HEK293 (cell line): Measurements from ENCODE around the gene RRP8.

ENCODE experiments used
- CTCF ChIA-PET: fragments of 350-600 bp; formaldehyde crosslinking; extraction: SDS; loops from one replicate; lab custom pipeline; 2021; ENCODE audit warnings: antibody characterized with exemption; lab: Yijun Ruan, JAX
- POLR2A ChIA-PET: fragments of 300-600 bp; formaldehyde crosslinking; extraction: SDS; loops from one replicate; lab custom pipeline; 2020; ENCODE audit warnings: antibody characterized with exemption, inconsistent platforms; lab: Yijun Ruan, JAX
- H3K27ac ChIP-seq: fragments of 200-500 bp; sonication (Bioruptor generic); 2 replicates; pipeline ENCODE4 v1.5.1; 2014; ENCODE audit warnings: low read depth, low read length, control low read depth, inconsistent platforms; ENCODE audit errors: extremely low read depth
- H3K36me3 ChIP-seq, 2 experiments: fragments of 200-500 bp in 1 of 2; sonication (Bioruptor generic) in 1 of 2; 1 replicate in 1 of 2; 2 replicates in 1 of 2; pipeline ENCODE4 v1.5.1; 2014 to 2017; ENCODE audit warnings: inconsistent platforms in 2 of 2, low read length in 2 of 2; ENCODE audit not compliant: control insufficient read depth in 2 of 2, insufficient read depth in 1 of 2
- H3K4me1 ChIP-seq: fragments of 200-500 bp; sonication (Bioruptor generic); 2 replicates; pipeline ENCODE4 v1.5.1; 2014; ENCODE audit warnings: mild to moderate bottlenecking, low read length, inconsistent platforms; ENCODE audit not compliant: control insufficient read depth, insufficient read depth
- H3K4me3 ChIP-seq: 2 replicates; pipeline ENCODE4 v1.5.1; 2011; ENCODE audit warnings: low read depth, mild to moderate bottlenecking, control low read depth, low read length, moderate library complexity
- H3K9me3 ChIP-seq: fragments of 200-500 bp; sonication (Bioruptor generic); 2 replicates; pipeline ENCODE4 v1.5.1; 2014; ENCODE audit warnings: low read depth, low read length, inconsistent platforms; ENCODE audit not compliant: control insufficient read depth, insufficient read depth
- SP2 ChIP-seq: fragments of 450-650 bp; formaldehyde crosslinking; IDR thresholded peaks from 2 replicates; pipeline ENCODE4 v1.5.1; 2016; ENCODE audit warnings: missing biosample characterization, missing genetic modification characterization
- ZNF132 ChIP-seq: fragments of 450-650 bp; formaldehyde crosslinking; IDR thresholded peaks from 2 replicates; pipeline ENCODE4 v1.5.1; 2017; ENCODE audit warnings: missing biosample characterization, missing genetic modification characterization, borderline replicate concordance
- ZNF169 ChIP-seq: fragments of 450-650 bp; formaldehyde crosslinking; IDR thresholded peaks from 2 replicates; pipeline ENCODE4 v1.5.1; 2016; ENCODE audit warnings: missing biosample characterization, missing genetic modification characterization
- ZNF175 ChIP-seq: fragments of 450-650 bp; formaldehyde crosslinking; IDR thresholded peaks from 2 replicates; pipeline ENCODE4 v1.5.1; 2016; ENCODE audit warnings: missing biosample characterization, missing genetic modification characterization
- ZNF274 ChIP-seq, 2 experiments: fragments of 200-500 bp in 1 of 2; fragments of 450-650 bp in 1 of 2; sonication (Bioruptor generic) in 1 of 2; formaldehyde crosslinking in 1 of 2; IDR thresholded peaks; 2 replicates each; pipeline versions ENCODE4 v1.5.1 to v1.6.1; 2014 to 2016; ENCODE audit warnings: borderline replicate concordance in 1 of 2, inconsistent platforms in 1 of 2, low read length in 1 of 2, missing biosample characterization in 1 of 2, missing genetic modification characterization in 1 of 2
- ZNF324 ChIP-seq: fragments of 450-650 bp; formaldehyde crosslinking; IDR thresholded peaks from 2 replicates; pipeline ENCODE4 v1.5.1; 2016; ENCODE audit warnings: missing biosample characterization, missing genetic modification characterization
- TF ChIP-seq, protein P1 (sequence below): fragments of 450-650 bp; formaldehyde crosslinking; IDR thresholded peaks from 2 replicates; pipeline ENCODE4 v1.5.1; 2016; ENCODE audit warnings: missing biosample characterization, missing genetic modification characterization
- TF ChIP-seq, protein P2 (sequence below): fragments of 450-650 bp; formaldehyde crosslinking; IDR thresholded peaks from 2 replicates; pipeline ENCODE4 v1.5.1; 2016; ENCODE audit warnings: missing biosample characterization, missing genetic modification characterization
- TF ChIP-seq, protein P3 (sequence below): fragments of 450-650 bp; formaldehyde crosslinking; IDR thresholded peaks from 2 replicates; pipeline ENCODE4 v1.5.1; 2016; ENCODE audit warnings: missing biosample characterization, missing genetic modification characterization, borderline replicate concordance
- TF ChIP-seq, protein P4 (sequence below): fragments of 450-650 bp; formaldehyde crosslinking; IDR thresholded peaks from 2 replicates; pipeline ENCODE4 v1.5.1; 2016; ENCODE audit warnings: missing biosample characterization, missing genetic modification characterization

The RRP8 gene

DNA sequence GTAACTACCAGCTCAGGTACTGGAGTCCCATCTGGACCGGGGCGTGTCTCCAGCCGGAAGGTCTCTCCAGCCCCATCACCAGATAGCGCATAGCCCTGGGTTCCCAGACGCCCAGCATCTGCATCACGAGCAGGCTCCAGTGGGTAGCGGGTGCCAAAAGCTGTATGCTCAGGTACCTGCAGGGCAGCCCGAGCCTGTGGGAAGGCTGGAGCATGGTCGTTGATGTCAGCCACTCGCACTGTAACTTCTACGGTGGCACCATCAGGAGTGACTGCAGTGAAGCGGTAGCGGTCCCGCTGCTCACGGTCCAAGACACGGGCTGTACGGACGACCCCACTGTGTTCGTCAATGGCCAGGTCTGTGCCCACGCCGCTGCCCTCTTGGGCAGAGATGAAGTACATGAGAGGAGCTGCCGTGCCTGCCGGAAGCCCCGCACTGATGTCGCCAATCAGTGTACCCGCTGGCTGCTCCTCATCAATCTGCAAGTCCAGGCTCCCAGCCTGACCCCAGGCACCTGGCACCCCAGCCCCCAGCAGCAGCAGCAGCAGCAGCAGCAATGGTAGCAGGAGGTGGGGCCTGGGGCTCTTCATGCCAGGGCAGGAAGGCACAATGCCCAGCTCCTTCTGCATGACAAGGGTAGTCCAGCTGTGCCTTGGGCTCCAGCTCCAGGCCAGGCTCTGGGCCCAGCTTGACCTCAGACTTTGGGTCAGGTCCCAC is 37.7 kb upstream of the RRP8 start:
- Histone ChIP-seq H3K4me1 (no peaks in the 10 kb centered on the region), H3K27ac (no peak overlapping the region), H3K36me3 (peaks cover 0 to 17% of the 10 kb centered on the region in 2 experiments; a peak in 1 of 3 replicates), H3K9me3 (no peaks in the 10 kb centered on the region), H3K4me3 (no peak overlapping the region)
- TF ChIP-seq, protein P1, sequence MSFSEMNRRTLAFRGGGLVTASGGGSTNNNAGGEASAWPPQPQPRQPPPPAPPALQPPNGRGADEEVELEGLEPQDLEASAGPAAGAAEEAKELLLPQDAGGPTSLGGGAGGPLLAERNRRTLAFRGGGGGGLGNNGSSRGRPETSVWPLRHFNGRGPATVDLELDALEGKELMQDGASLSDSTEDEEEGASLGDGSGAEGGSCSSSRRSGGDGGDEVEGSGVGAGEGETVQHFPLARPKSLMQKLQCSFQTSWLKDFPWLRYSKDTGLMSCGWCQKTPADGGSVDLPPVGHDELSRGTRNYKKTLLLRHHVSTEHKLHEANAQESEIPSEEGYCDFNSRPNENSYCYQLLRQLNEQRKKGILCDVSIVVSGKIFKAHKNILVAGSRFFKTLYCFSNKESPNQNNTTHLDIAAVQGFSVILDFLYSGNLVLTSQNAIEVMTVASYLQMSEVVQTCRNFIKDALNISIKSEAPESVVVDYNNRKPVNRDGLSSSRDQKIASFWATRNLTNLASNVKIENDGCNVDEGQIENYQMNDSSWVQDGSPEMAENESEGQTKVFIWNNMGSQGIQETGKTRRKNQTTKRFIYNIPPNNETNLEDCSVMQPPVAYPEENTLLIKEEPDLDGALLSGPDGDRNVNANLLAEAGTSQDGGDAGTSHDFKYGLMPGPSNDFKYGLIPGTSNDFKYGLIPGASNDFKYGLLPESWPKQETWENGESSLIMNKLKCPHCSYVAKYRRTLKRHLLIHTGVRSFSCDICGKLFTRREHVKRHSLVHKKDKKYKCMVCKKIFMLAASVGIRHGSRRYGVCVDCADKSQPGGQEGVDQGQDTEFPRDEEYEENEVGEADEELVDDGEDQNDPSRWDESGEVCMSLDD (tag by site-specific recombination) = no peak
- TF ChIP-seq SP2 (tag by site-specific recombination) (no peak), ZNF169 (tag by site-specific recombination) (no peak), ZNF175 (tag by site-specific recombination) (no peak), ZNF132 (no peak), ZNF324 (tag by site-specific recombination) (no peak), ZNF274 (IDR thresholded peaks at IDR 0.05; ENCODE audit: low read length) (no peak), ZNF274 (tag by site-specific recombination; IDR thresholded peaks at IDR 0.05; ENCODE audit: borderline replicate concordance) (no peak)
- TF ChIP-seq, protein P2, sequence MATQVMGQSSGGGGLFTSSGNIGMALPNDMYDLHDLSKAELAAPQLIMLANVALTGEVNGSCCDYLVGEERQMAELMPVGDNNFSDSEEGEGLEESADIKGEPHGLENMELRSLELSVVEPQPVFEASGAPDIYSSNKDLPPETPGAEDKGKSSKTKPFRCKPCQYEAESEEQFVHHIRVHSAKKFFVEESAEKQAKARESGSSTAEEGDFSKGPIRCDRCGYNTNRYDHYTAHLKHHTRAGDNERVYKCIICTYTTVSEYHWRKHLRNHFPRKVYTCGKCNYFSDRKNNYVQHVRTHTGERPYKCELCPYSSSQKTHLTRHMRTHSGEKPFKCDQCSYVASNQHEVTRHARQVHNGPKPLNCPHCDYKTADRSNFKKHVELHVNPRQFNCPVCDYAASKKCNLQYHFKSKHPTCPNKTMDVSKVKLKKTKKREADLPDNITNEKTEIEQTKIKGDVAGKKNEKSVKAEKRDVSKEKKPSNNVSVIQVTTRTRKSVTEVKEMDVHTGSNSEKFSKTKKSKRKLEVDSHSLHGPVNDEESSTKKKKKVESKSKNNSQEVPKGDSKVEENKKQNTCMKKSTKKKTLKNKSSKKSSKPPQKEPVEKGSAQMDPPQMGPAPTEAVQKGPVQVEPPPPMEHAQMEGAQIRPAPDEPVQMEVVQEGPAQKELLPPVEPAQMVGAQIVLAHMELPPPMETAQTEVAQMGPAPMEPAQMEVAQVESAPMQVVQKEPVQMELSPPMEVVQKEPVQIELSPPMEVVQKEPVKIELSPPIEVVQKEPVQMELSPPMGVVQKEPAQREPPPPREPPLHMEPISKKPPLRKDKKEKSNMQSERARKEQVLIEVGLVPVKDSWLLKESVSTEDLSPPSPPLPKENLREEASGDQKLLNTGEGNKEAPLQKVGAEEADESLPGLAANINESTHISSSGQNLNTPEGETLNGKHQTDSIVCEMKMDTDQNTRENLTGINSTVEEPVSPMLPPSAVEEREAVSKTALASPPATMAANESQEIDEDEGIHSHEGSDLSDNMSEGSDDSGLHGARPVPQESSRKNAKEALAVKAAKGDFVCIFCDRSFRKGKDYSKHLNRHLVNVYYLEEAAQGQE (tag by site-specific recombination) = no peak
- TF ChIP-seq, protein P3, sequence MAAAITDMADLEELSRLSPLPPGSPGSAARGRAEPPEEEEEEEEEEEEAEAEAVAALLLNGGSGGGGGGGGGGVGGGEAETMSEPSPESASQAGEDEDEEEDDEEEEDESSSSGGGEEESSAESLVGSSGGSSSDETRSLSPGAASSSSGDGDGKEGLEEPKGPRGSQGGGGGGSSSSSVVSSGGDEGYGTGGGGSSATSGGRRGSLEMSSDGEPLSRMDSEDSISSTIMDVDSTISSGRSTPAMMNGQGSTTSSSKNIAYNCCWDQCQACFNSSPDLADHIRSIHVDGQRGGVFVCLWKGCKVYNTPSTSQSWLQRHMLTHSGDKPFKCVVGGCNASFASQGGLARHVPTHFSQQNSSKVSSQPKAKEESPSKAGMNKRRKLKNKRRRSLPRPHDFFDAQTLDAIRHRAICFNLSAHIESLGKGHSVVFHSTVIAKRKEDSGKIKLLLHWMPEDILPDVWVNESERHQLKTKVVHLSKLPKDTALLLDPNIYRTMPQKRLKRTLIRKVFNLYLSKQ (tag by site-specific recombination) = no peak
- TF ChIP-seq, protein P4, sequence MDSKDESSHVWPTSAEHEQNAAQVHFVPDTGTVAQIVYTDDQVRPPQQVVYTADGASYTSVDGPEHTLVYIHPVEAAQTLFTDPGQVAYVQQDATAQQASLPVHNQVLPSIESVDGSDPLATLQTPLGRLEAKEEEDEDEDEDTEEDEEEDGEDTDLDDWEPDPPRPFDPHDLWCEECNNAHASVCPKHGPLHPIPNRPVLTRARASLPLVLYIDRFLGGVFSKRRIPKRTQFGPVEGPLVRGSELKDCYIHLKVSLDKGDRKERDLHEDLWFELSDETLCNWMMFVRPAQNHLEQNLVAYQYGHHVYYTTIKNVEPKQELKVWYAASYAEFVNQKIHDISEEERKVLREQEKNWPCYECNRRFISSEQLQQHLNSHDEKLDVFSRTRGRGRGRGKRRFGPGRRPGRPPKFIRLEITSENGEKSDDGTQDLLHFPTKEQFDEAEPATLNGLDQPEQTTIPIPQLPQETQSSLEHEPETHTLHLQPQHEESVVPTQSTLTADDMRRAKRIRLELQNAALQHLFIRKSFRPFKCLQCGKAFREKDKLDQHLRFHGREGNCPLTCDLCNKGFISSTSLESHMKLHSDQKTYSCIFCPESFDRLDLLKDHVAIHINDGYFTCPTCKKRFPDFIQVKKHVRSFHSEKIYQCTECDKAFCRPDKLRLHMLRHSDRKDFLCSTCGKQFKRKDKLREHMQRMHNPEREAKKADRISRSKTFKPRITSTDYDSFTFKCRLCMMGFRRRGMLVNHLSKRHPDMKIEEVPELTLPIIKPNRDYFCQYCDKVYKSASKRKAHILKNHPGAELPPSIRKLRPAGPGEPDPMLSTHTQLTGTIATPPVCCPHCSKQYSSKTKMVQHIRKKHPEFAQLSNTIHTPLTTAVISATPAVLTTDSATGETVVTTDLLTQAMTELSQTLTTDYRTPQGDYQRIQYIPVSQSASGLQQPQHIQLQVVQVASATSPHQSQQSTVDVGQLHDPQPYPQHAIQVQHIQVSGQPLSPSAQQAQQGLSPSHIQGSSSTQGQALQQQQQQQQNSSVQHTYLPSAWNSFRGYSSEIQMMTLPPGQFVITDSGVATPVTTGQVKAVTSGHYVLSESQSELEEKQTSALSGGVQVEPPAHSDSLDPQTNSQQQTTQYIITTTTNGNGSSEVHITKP (tag by site-specific recombination) = no peak
- ChIA-PET CTCF (interaction anchor here (1.6 to 1.7 kb wide), 2 partner anchors 12 to 110 kb away, joined by 4 to 8 read pairs; no protein-coding TSS in a partner anchor), POLR2A (no interaction called here)
